Common myeloid progenitor, CD34-positive (primary cell): ENCODE results near the gene TSR3.
A peak's percentile ranks its signal among the peaks of the same experiment; 100 is the strongest.

ENCODE experiments used
- CTCF ChIA-PET: fragments of 350-600 bp; sonication (Branson Sonifier 250); formaldehyde crosslinking; loops from one replicate; lab custom pipeline; 2021; ENCODE audit warnings: antibody characterized with exemption; lab: Charles Lee
- POLR2A ChIA-PET: fragments of 350-600 bp; sonication (Branson Sonifier 250); formaldehyde crosslinking; loops from one replicate; lab custom pipeline; 2021; ENCODE audit warnings: antibody characterized with exemption; lab: Charles Lee
- DNase-seq, 3 donors: peaks; one replicate each; pipeline versions ENCODE4 v3.0.0 to v3.0.0-alpha.2; 2013
- H3K27ac ChIP-seq, 2 experiments: 1 replicate in 1 of 2; 2 replicates in 1 of 2; pipeline ENCODE4 v1.7.0; 2013; ENCODE audit warnings: inconsistent platforms in 2 of 2, low read length in 2 of 2, mild to moderate bottlenecking in 2 of 2, low read depth in 1 of 2, moderate library complexity in 1 of 2; ENCODE audit not compliant: severe bottlenecking in 2 of 2, insufficient read depth in 1 of 2, poor library complexity in 1 of 2
- H3K27me3 ChIP-seq, 5 experiments: replicated peaks in 2 of 5; 1 replicate in 3 of 5; 2 replicates in 2 of 5; pipeline versions ENCODE4 v1.6.1 to v1.7.0; 2013; ENCODE audit warnings: low read length in 4 of 5, mild to moderate bottlenecking in 2 of 5, moderate library complexity in 2 of 5, inconsistent platforms in 1 of 5; ENCODE audit not compliant: insufficient read depth in 5 of 5, control insufficient read depth in 4 of 5
- H3K36me3 ChIP-seq, 4 experiments: 1 replicate in 2 of 4; 2 replicates in 2 of 4; pipeline versions ENCODE4 v1.6.1 to v1.7.0; 2013; ENCODE audit warnings: low read length in 3 of 4, control low read depth in 1 of 4, mild to moderate bottlenecking in 1 of 4; ENCODE audit not compliant: control insufficient read depth in 4 of 4, insufficient read depth in 4 of 4
- H3K4me1 ChIP-seq, 4 experiments: 1 replicate in 3 of 4; 2 replicates in 1 of 4; pipeline versions ENCODE4 v1.6.1 to v1.7.1; 2013; ENCODE audit warnings: low read length in 3 of 4, mild to moderate bottlenecking in 3 of 4, control low read depth in 1 of 4, inconsistent platforms in 1 of 4, moderate library complexity in 1 of 4; ENCODE audit not compliant: control insufficient read depth in 4 of 4, insufficient read depth in 4 of 4; ENCODE audit errors: control extremely low read depth in 1 of 4
- H3K4me3 ChIP-seq, 7 experiments: 1 replicate in 4 of 7; 2 replicates in 3 of 7; pipeline versions ENCODE4 v1.5.1 to v1.7.0; 2013; ENCODE audit warnings: mild to moderate bottlenecking in 7 of 7, low read length in 6 of 7, moderate library complexity in 6 of 7, inconsistent platforms in 2 of 7, low read depth in 2 of 7, control low read depth in 1 of 7; ENCODE audit not compliant: insufficient read depth in 4 of 7, control insufficient read depth in 1 of 7; ENCODE audit errors: extremely low read depth in 1 of 7
- H3K9me3 ChIP-seq, 5 experiments: 1 replicate in 4 of 5; 2 replicates in 1 of 5; pipeline versions ENCODE4 v1.6.1 to v1.7.1; 2013; ENCODE audit warnings: low read length in 4 of 5, mild to moderate bottlenecking in 2 of 5, inconsistent platforms in 1 of 5, low read depth in 1 of 5, moderate library complexity in 1 of 5; ENCODE audit not compliant: control insufficient read depth in 4 of 5, insufficient read depth in 2 of 5; ENCODE audit errors: control extremely low read depth in 1 of 5
- WGBS: methylation state at CpG from one replicate; pipeline ENCODE4 v1.1.5; 2013; ENCODE audit not compliant: insufficient coverage; 5-methylcytosine and 5-hydroxymethylcytosine counted together

Gene TSR3

DNA sequence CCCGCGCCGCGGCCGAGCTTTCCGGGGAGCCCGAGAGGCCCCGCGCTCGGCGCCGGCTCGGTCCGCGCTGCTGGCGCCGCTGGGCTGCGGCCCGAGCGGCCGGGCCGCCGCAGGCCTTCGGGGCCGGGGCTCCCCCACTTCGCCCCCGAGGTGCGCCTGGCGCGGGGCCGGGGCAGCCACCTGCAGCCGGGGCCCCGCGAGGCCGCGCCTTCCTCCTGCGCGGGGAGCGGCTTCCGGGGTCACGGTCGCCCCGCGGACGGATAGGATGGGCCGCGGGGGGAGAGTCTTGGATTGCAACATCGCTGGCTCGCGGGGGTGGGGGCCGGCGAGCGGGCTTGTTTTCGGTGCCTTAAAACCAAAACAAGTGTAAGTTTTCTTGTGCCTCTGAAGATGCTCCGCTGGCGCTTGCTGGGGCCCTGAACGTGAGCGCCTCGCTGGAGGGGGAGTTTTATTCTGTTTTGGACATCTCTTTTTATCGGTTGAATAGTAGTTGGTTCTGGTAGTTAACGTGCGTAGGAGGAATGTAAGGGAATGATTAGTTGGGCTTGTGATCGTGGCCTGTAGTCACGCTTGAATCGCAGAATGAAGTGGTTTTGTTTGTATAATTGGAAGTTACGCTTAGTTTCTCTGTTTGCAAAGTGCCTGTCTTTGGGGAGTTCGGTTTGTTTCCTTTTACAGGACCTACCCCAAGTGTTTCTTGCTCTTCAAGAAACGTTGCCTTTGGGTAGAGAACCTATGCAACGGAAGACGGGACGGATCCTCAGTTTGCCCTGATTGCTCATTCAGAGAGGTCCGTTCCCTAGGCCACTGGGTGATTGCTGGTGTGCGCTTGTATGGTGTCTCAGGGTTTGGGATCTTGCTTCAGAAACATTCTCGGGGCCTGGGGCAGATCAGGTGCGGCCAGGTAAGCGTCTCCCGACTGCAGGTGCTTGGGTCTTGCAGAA lies 41.5 kb downstream of the TSR3 start:
- DNase-seq, result peak in 2 of 3 donors; percentile 40 to 46
- Histone ChIP-seq H3K27me3 (no peaks in the 10 kb centered on the region), H3K9me3 (no peaks in the 10 kb centered on the region), H3K27ac (peak overlapping the region; percentile 52 to 80), H3K4me1 (peaks cover 13 to 34% (median 25%) of the 10 kb centered on the region in 4 experiments), H3K4me3 (peak overlapping the region; percentile 73 to 98 (median 93)), H3K36me3 (peaks cover 2 to 37% (median 23%) of the 10 kb centered on the region in 4 experiments)
- ChIA-PET CTCF (no interaction called here), POLR2A (no interaction called here)
- under 1% methylated on average over 54 of the region's 77 CpGs for WGBS

GRCh38 chr16:1308977-1309885 lies 42.4 kb downstream of the TSR3 start, which contains the start of gene UBE2I:
TSS of gene UBE2I (plus strand) at chr16:1309636. CDS start at chr16:1314031, 4,395 bp downstream.
- Histone ChIP-seq H3K9me3 (no peaks in the 10 kb centered on the region), H3K36me3 (peaks cover 2 to 28% (median 14%) of the 10 kb centered on the region in 4 experiments), H3K27me3 (no peaks in the 10 kb centered on the region), H3K4me3 (peak within 1 kb of the TSS; percentile 73 to 98 (median 93)), H3K27ac (peak within 1 kb of the TSS; percentile 100), H3K4me1 (peaks cover 13 to 34% (median 26%) of the 10 kb centered on the region in 4 experiments)
- WGBS, result under 1% methylated on average over 85 of the region's 117 CpGs
- peak; percentile 98 to 99 (median 99) for DNase-seq
- ChIA-PET CTCF (no interaction called here), POLR2A (interaction anchor here (0.6 to 1.0 kb wide), 3 partner anchors 15 to 663 kb away, joined by 3 to 5 read pairs (median 4); partner anchors contain the start of gene TBL3)

DNA sequence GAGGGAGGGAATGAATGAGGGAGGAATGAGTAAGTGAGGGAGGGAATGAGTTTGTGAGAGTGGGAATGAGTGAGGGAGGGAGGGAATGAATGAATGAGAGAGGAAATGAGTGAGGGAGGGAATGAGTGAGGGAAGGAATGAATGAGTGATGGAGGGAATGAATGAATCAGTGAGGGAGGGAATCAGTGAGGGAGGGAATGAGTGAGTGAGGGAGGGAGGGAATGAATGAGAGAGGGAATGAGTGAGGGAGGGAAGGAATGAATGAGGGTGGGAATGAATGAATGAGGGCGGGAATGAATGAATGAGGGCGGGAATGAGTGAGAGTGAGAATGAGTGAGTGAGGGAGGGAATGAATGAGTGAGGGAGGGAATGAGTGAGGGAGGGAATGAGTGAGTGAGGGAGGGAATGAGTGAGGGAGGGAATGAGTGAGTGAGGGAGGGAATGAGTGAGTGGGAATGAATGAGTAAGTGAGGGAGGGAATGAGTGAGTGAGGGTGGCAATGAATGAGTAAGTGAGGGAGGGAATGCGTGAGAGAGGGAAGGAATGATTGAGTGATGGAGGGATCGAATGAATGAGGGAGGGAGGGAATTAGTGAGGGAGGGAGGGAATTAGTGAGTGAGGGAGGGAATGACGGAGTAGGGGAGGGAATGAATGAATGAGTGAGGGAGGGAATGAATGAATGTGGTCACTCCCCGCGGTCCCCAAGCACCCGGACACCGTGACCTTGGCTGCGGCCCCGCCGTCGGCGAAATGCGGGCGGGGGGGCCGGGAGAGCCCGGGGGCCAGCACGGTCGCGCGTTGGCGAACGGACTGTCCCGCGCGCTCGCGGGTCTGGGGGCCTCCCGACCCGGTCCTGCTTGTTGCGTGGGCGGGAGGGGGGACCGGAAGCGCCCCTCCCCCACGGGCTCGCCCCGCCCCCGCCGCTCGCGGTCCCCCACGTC lies 43.4 kb downstream of the TSR3 start:
- CTCF ChIA-PET, result no interaction called here
- 11% methylated on average over 16 of the region's 43 CpGs for WGBS
- Histone ChIP-seq H3K9me3 (no peaks in the 10 kb centered on the region), H3K36me3 (peaks cover 2 to 21% (median 8%) of the 10 kb centered on the region in 4 experiments), H3K27me3 (no peaks in the 10 kb centered on the region), H3K4me3 (peak overlapping the region; percentile 28 to 98 (median 73)), H3K27ac (peak overlapping the region; percentile 100), H3K4me1 (peaks cover 13 to 38% (median 29%) of the 10 kb centered on the region in 4 experiments)
- POLR2A ChIA-PET, result interaction anchor here (0.6 to 1.0 kb wide), 3 partner anchors 16 to 664 kb away, joined by 3 to 5 read pairs (median 4); partner anchors contain the start of gene TBL3
- DNase-seq, result peak; percentile 76 to 89 (median 80)

DNA sequence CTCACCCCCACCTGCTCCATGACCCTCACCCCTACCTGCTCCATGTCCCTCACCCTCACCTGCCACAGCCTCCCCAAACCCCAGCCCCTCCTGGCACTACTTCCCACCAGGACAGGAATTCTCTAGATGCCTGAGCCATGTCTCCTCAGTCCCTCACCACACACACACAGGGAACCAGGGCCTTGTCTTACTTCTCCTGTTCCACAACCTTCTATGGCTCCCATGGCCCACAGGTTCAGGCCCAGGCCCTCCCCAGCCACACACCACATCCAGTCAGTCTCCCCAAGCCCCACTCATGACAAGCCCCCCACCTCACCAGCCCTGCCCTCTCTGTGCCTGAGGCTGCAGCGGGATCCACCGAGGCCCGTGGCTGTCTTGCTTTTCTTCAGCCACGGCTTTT lies 45.3 kb downstream of the TSR3 start:
- no peaks in the 10 kb centered on the region for H3K9me3 ChIP-seq
- no peak for DNase-seq
- WGBS, result 75% methylated on average over 4 of the region's 4 CpGs
- H3K4me3 ChIP-seq, result no peak overlapping the region
- peaks cover 0 to under 1% (median 0%) of the 10 kb centered on the region in 5 experiments for H3K27me3 ChIP-seq
- peaks cover 0 to 3% (median 0%) of the 10 kb centered on the region in 4 experiments for H3K36me3 ChIP-seq
- peaks cover 13 to 20% (median 16%) of the 10 kb centered on the region in 4 experiments for H3K4me1 ChIP-seq
- ChIA-PET CTCF (no interaction called here), POLR2A (no interaction called here)
- H3K27ac ChIP-seq, result no peak overlapping the region

DNA sequence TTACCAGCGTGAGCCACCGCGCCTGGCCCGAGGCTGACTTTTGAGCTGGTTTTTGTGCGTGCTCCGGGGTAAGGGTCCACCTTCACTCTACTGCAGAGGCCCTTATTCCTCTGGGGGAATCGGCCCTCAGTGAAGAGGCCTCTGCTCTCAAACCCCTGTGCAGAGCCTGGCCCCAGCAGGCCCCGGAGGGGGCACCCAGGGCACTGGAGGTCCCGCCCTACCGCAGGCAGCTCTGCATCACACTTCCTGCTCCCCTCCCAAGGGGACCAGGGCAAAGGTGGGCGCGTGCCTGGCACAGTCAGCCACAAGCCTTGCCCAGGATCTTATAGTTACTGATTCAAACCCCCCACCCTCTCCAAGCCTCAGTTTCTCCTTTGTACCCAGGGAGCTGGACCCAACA lies 45.9 kb downstream of the TSR3 start:
- DNase-seq, result no peak
- Histone ChIP-seq H3K4me1 (peaks cover 8 to 20% (median 14%) of the 10 kb centered on the region in 4 experiments), H3K27me3 (peaks cover 0 to 3% (median 0%) of the 10 kb centered on the region in 5 experiments), H3K36me3 (no peaks in the 10 kb centered on the region), H3K27ac (no peak overlapping the region), H3K9me3 (no peaks in the 10 kb centered on the region), H3K4me3 (no peak overlapping the region)
- POLR2A ChIA-PET, result no interaction called here
- 65% methylated on average over 12 of the region's 12 CpGs for WGBS
- CTCF ChIA-PET, result interaction anchor here (1.0 kb wide), 1 partner anchor 9 kb away, joined by 5 read pairs; no protein-coding TSS in a partner anchor

GRCh38 chr16:1301562-1301961 lies 50.1 kb downstream of the TSR3 start:
- 93% methylated on average over 12 of the region's 12 CpGs for WGBS
- H3K9me3 ChIP-seq, result no peaks in the 10 kb centered on the region
- DNase-seq, result no peak
- ChIA-PET CTCF (interaction anchor here (0.9 to 1.1 kb wide), 3 partner anchors 12 to 40 kb away, joined by 3 to 5 read pairs (median 3); no protein-coding TSS in a partner anchor), POLR2A (no interaction called here)
- no peaks in the 10 kb centered on the region for H3K36me3 ChIP-seq
- no peak overlapping the region for H3K4me3 ChIP-seq
- H3K4me1 ChIP-seq, result peaks cover 0 to 25% (median 19%) of the 10 kb centered on the region in 4 experiments
- peaks cover 0 to 13% (median 0%) of the 10 kb centered on the region in 5 experiments for H3K27me3 ChIP-seq
- H3K27ac ChIP-seq, result no peak overlapping the region
